ENCODE results near the gene NBPF14.
A peak's percentile ranks its signal among the peaks of the same experiment; 100 is the strongest.
"Not testable (repeated sequence)": the region's sequence is repeated elsewhere in the genome, so short reads cannot be mapped to it uniquely, and the experiment has no call there.

The NBPF14 gene, protein sequence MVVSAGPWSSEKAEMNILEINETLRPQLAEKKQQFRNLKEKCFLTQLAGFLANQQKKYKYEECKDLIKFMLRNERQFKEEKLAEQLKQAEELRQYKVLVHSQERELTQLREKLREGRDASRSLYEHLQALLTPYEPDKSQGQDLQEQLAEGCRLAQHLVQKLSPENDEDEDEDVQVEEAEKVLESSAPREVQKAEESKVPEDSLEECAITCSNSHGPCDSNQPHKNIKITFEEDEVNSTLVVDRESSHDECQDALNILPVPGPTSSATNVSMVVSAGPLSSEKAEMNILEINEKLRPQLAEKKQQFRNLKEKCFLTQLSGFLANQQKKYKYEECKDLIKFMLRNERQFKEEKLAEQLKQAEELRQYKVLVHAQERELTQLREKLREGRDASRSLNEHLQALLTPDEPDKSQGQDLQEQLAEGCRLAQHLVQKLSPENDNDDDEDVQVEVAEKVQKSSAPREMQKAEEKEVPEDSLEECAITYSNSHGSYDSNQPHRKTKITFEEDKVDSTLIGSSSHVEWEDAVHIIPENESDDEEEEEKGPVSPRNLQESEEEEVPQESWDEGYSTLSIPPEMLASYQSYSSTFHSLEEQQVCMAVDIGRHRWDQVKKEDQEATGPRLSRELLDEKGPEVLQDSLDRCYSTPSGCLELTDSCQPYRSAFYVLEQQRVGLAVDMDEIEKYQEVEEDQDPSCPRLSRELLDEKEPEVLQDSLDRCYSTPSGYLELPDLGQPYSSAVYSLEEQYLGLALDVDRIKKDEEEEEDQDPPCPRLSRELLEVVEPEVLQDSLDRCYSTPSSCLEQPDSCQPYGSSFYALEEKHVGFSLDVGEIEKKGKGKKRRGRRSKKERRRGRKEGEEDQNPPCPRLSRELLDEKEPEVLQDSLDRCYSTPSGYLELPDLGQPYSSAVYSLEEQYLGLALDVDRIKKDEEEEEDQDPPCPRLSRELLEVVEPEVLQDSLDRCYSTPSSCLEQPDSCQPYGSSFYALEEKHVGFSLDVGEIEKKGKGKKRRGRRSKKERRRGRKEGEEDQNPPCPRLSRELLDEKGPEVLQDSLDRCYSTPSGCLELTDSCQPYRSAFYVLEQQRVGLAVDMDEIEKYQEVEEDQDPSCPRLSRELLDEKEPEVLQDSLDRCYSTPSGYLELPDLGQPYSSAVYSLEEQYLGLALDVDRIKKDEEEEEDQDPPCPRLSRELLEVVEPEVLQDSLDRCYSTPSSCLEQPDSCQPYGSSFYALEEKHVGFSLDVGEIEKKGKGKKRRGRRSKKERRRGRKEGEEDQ (N-terminal part only)

DNA sequence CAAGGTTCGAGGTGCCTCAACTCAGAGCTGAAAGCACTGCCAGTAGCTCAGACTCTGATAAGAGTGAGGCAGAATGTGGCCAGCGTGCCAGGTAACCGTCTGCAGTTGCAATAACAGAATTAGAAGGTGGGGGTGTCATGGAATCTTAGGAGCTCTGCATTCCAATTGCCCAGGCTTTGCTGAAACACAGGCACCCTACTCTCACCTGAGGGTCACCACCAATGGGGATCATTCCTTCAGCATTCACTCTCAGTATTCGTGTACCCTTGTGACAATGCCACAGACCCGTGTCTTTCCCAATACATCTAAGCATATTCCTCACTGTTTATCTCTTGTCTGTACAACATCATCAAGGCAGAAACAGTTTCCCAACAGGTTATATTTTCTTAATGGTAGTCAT is at the start of gene NBPF14:
Gene NBPF14, minus strand, starts transcription at position 101 of the 400 bp plus-strand sequence. CDS start 294 bp downstream, outside the sequence.
- DNase-seq; H3K36me3 ChIP-seq; H3K9me3 ChIP-seq; H3K4me3 ChIP-seq; H3K27me3 ChIP-seq; intact Hi-C loops (cut with DNase I; ENCODE audit: low total_unique reads); H3K4me1 ChIP-seq; H3K27ac ChIP-seq: not testable (repeated sequence)

DNA sequence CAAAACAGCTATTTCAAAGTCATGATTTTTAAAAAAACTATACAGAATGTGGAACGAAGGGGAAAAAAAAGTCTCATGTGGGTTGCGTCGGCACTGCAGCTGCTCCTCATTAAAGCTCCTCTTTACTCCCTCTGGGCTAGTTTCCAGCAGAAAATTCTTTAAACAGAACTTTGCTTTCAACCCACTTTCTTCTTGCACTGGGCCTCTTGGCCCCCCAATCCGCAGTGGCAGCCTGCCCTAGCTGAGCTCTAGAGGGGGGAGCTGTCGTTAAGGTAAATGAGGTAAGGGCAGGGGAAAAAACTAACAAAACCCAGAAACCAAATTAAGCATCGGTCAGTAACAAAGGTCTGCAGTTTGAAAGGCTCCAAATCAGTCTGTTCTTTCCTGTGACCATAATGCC is 29.6 kb upstream of the NBPF14 start:
- DNase-seq = peak in 1 of 2 donors; percentile 18

DNA sequence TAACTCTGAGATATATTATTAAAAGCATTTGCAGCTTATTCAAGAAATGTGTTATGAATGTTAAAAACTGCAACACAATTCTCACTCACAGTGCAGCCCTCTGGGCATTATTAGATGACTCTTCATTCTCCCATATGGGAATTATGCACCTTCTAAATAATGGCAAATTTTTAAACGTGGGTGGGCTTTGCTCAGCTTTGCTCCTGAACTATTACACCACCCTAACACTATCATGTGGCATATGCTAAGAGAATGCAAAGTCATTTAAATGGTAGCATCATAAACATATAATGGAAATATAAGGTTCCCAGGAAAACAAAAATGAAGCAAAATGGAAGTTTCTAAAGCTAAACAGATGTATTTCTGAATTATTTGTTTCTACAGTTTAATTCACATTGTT is 22.4 kb upstream of the NBPF14 start:
- H3K9me3 ChIP-seq; intact Hi-C loops (cut with DNase I; ENCODE audit: low total_unique reads); DNase-seq; H3K4me3 ChIP-seq; H3K27ac ChIP-seq; H3K36me3 ChIP-seq; H3K27me3 ChIP-seq; H3K4me1 ChIP-seq: not testable (repeated sequence)

More for the DNA sequence above, 29.6 kb upstream of the NBPF14 start:
- H3K4me1 ChIP-seq; H3K36me3 ChIP-seq; intact Hi-C loops (cut with DNase I; ENCODE audit: low total_unique reads); H3K27ac ChIP-seq; H3K9me3 ChIP-seq; H3K27me3 ChIP-seq; H3K4me3 ChIP-seq: not testable (repeated sequence)

DNA sequence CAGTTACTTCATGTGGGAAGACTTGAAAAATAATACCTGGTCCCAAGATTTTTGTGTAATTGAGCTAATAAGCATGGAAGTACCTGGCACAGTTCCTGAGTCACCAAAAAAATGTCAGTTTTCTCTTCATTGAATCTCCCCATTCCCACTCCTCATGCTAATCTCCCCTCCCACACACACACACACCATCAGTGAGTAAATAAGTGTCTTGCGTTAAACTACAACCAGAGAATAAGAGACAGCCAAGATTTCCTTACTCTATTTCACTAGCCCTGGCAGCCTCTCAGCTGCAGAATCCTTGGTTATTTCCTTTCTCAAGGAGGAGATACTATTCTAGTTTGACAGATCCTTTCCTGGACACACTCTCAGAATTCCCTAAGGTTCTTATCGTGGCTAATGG is 9.5 kb upstream of the NBPF14 start:
- DNase-seq = peak in 1 of 2 donors; percentile 34
- H3K4me3 ChIP-seq; intact Hi-C loops (cut with DNase I; ENCODE audit: low total_unique reads); H3K36me3 ChIP-seq; H3K27me3 ChIP-seq; H3K27ac ChIP-seq; H3K9me3 ChIP-seq; H3K4me1 ChIP-seq: not testable (repeated sequence)

DNA sequence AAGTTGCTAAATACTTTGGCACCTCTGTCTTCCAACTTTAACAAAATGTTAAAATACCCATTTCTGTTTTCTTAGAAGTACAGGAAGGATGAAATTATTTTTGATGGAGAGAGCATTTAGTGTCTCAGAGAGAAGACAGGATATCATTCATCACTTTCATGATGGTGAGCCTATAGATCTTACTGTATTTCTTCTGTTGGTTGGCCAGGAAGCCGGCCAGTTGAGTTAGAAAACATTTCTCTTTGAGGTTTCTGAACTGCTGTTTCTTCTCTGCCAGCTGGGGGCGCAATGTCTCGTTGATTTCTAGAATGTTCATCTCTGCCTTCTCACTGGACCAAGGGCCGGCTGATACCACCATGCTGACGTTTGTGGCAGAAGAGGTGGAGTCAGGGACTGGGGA is 451 bp downstream of the NBPF14 start:
- H3K36me3 ChIP-seq; H3K9me3 ChIP-seq; intact Hi-C loops (cut with DNase I; ENCODE audit: low total_unique reads); H3K27ac ChIP-seq; H3K4me1 ChIP-seq; H3K27me3 ChIP-seq; DNase-seq; H3K4me3 ChIP-seq: not testable (repeated sequence)

DNA sequence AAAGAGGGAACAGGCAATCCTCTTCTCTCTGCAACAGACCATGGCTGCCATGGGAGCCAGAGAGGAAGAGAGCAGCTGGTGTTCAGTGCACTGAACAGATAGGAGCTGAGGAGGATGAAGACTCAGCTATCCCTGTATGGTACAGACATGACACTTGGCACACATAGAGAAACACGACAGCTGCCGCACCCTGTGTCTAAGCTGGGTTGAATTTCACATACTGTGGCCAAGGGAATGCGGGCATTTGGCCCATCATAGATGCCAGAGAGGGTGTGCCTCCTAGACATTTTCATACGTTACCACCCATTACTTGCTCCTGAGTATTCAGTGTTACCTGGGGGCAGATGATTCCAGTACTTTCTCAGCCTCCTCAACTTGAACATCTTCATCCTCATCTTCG is 4.7 kb downstream of the NBPF14 start:
- H3K36me3 ChIP-seq; H3K4me1 ChIP-seq; H3K27ac ChIP-seq; H3K4me3 ChIP-seq; H3K9me3 ChIP-seq; intact Hi-C loops (cut with DNase I; ENCODE audit: low total_unique reads); DNase-seq; H3K27me3 ChIP-seq: not testable (repeated sequence)

DNA sequence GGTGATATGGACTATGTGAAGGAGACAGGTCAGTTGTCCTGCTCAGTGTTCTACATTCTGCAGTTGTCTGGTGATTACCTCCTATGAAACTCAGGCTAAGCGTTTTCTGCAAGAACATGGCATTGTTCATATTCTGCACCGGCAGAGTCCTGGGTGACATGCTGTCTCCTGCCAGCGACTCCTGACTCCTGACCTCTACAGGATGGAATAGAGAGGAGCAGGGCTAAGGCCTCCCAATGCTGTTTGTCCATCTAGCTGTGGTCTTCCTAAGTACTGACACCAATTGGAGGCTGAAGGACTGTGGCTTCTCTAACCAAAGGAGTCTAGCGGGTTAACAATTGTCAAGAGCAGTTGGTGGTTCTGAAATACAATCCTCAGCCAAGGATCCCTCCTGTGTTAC is 63.7 kb downstream of the NBPF14 start:
- H3K36me3 ChIP-seq = peaks cover 0 to 14% (median 9%) of the 10 kb centered on the region in 3 donors
- H3K4me3 ChIP-seq; H3K27ac ChIP-seq; H3K27me3 ChIP-seq; DNase-seq; intact Hi-C loops (cut with DNase I; ENCODE audit: low total_unique reads); H3K9me3 ChIP-seq; H3K4me1 ChIP-seq: not testable (repeated sequence)

DNA sequence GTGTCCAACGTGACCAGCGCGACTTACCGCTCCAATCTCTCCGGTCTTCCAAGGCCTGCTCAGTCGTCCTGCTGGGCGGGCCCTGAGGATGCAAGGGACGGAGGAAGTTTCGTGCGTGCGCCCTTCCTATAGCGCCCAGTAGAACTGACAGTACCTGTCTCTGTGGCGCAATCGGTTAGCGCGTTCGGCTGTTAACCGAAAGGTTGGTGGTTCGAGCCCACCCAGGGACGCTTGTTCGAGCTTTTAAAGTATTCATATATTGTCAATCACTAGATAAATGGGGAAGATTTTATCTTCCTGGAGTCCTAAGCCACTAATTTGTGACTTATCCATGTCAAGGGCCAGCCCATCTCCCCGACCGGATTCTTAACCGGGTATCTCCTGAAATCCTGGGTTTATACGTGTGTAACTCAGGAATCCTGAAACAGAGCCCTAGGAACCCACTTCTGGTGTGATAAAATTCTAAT is 66.7 kb downstream of the NBPF14 start:
- H3K27ac ChIP-seq = peak overlapping the region; percentile 13 to 28
- peak overlapping the region; percentile 42 to 46 for H3K4me3 ChIP-seq
- H3K4me1 ChIP-seq; H3K9me3 ChIP-seq; intact Hi-C loops (cut with DNase I; ENCODE audit: low total_unique reads); H3K36me3 ChIP-seq; H3K27me3 ChIP-seq: not testable (repeated sequence)
- DNase-seq = peak; percentile 28 to 62

DNA sequence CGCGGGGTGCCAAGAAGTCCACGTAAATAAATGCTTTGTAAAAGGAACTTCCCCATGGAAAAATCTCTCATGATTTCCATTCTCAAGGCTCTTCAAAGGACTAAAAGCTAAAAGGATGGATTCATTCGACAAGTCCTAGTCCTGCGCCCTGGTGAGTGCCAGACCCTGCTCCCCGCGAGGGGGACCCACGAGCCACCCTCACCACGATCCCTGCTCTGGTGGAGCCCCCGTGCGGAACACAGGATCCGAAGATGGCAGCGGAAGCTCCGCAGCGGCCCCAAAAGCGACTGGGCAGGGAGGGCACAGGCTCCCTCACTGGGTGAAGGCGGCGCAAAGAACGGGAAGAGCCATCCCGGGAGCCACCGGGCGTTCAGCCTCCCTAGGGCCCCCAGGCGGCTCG is 67.2 kb downstream of the NBPF14 start:
- DNase-seq; H3K4me1 ChIP-seq; H3K9me3 ChIP-seq; intact Hi-C loops (cut with DNase I; ENCODE audit: low total_unique reads); H3K36me3 ChIP-seq; H3K27me3 ChIP-seq: not testable (repeated sequence)
- H3K4me3 ChIP-seq = peak overlapping the region; percentile 42 to 46
- TF ChIP-seq, protein P1, sequence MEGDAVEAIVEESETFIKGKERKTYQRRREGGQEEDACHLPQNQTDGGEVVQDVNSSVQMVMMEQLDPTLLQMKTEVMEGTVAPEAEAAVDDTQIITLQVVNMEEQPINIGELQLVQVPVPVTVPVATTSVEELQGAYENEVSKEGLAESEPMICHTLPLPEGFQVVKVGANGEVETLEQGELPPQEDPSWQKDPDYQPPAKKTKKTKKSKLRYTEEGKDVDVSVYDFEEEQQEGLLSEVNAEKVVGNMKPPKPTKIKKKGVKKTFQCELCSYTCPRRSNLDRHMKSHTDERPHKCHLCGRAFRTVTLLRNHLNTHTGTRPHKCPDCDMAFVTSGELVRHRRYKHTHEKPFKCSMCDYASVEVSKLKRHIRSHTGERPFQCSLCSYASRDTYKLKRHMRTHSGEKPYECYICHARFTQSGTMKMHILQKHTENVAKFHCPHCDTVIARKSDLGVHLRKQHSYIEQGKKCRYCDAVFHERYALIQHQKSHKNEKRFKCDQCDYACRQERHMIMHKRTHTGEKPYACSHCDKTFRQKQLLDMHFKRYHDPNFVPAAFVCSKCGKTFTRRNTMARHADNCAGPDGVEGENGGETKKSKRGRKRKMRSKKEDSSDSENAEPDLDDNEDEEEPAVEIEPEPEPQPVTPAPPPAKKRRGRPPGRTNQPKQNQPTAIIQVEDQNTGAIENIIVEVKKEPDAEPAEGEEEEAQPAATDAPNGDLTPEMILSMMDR (IDR thresholded peaks at IDR 0.05) = peak in 1 of 2 experiments; percentile 24
- peak overlapping the region; percentile 13 to 28 for H3K27ac ChIP-seq

DNA sequence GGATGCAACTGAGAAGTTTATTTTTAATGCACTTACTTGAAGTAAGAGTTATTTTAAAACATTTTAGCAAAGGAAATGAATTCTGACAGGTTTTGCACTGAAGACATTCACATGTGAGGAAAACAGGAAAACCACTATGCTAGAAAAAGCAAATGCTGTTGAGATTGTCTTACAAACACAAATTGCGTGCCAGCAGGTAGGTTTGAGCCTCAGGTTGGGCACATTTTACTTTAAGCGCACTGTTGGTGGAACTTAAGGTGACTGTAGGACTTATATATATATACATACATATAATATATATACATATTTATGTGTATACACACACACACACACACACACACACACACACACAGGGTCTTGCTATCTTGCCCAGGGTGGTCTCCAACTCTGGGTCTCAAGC is 69.2 kb downstream of the NBPF14 start:
- H3K36me3 ChIP-seq; H3K4me3 ChIP-seq; H3K4me1 ChIP-seq; intact Hi-C loops (cut with DNase I; ENCODE audit: low total_unique reads); H3K27me3 ChIP-seq; DNase-seq; H3K27ac ChIP-seq; H3K9me3 ChIP-seq: not testable (repeated sequence)

DNA sequence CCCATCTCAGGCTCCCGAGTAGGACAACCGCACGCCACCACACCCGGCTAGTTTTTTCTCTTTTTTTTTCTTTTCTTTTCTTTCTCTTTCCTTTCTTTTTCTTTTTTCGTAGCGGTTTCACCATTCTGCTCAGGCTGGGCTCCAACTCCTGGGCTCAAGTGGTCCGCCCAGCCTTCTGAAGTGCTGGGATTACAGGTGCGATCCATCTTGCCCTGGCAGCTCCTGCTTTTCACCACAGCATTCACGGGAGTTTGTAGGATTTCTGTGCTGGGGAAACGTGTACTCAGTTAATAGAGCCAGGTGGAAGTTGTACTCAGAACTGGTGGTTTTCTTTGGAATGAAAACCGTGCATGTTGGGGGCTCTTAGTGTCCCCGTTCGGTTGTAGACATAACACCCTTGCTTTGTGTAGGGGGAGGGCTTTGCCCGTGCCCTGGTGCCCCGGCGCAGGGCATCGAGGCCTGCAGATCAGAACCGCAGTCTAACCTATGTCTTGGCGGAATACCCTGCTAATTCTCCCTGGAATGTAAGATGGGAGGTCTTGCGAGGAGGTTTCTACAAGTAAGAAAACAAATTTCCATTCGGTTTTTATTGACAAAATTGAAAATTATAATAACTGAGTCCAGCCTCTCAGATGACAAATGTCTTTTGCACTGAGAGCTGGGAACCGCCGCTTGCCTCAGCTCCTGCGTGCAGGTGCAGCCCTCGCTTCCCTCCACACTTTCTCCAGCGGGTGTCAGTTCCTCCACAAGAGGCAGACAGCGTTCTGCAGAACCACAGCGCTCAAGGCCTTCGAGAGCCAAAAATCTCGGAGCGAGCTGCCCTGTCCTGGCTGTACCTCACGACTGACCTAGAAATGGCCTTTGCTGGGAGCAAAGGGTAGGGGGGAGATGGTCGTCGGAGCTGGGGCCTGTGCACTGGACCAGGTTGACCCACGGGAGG is 72.3 kb downstream of the NBPF14 start:
- H3K27ac ChIP-seq = peak overlapping the region in 1 of 2 donors; percentile 76
- intact Hi-C loops (cut with DNase I; ENCODE audit: low total_unique reads); H3K27me3 ChIP-seq; H3K9me3 ChIP-seq; H3K36me3 ChIP-seq; DNase-seq; H3K4me1 ChIP-seq: not testable (repeated sequence)
- H3K4me3 ChIP-seq = peak overlapping the region; percentile 51 to 57
